Chondrocyte (in vitro differentiated cells): ENCODE measurements around the gene SLC9A4. TPM values are rescaled to one million over a fixed set of nuclear protein-coding genes. Genes with fewer than 3 reads are reported as not detected.

Experiments
- DNase-seq: peaks from one replicate; pipeline ENCODE4 v3.0.0; 2021; ENCODE audit warnings: mixed read lengths, low spot score
- H3K27ac Mint-ChIP-seq: one replicate; pipeline ENCODE4 v1.8.0; 2021; ENCODE audit warnings: mild to moderate bottlenecking, moderate library complexity, mixed read lengths; ENCODE audit not compliant: unreplicated experiment
- H3K27me3 Mint-ChIP-seq: 2 replicates; pipeline ENCODE4 v1.8.0; 2021; ENCODE audit warnings: low read depth, mixed read lengths
- H3K36me3 Mint-ChIP-seq: 2 replicates; pipeline ENCODE4 v1.8.0; 2021; ENCODE audit warnings: low read depth, mixed read lengths
- H3K4me1 Mint-ChIP-seq: 2 replicates; pipeline ENCODE4 v1.8.0; 2021; ENCODE audit warnings: low read depth, mild to moderate bottlenecking, mixed read lengths
- H3K4me3 Mint-ChIP-seq: one replicate; pipeline ENCODE4 v1.8.0; 2021; ENCODE audit warnings: mild to moderate bottlenecking, moderate library complexity, mixed read lengths; ENCODE audit not compliant: unreplicated experiment
- H3K9me3 Mint-ChIP-seq: 2 replicates; pipeline ENCODE4 v1.8.0; 2021; ENCODE audit warnings: low read depth, mixed read lengths
- CTCF ChIP-seq: fragments of 200-600 bp; sonication (generic); IDR thresholded peaks from 2 replicates; pipeline ENCODE4 v1.5.0; 2021; ENCODE audit warnings: antibody characterized with exemption, mild to moderate bottlenecking, moderate library complexity
- total RNA-seq: library from RNA; stranded (reverse); gene quantifications from 3 replicates; pipeline ENCODE4 v1.2.1, GENCODE V29; 2021

Gene SLC9A4
- total RNA-seq, 1 donor from 2014 or later, result not detected

GRCh38 chr2:102436323-102436722 lies 36.7 kb upstream of the SLC9A4 start:
- Mint-ChIP-seq H3K4me1 (peaks cover 10% of the 10 kb centered on the region), H3K4me3 (no peak overlapping the region), H3K27ac (no peak overlapping the region), H3K9me3 (no peaks in the 10 kb centered on the region), H3K36me3 (no peaks in the 10 kb centered on the region), H3K27me3 (peaks cover 5% of the 10 kb centered on the region)
- no peak for TF ChIP-seq CTCF
- no peak for DNase-seq

- no peak overlapping the region for H3K27ac Mint-ChIP-seq
- TF ChIP-seq CTCF, result no peak
- no peaks in the 10 kb centered on the region for H3K9me3 Mint-ChIP-seq
- peaks cover 2% of the 10 kb centered on the region for H3K27me3 Mint-ChIP-seq
- no peak overlapping the region for H3K4me3 Mint-ChIP-seq
- H3K4me1 Mint-ChIP-seq, result peaks cover 10% of the 10 kb centered on the region
- H3K36me3 Mint-ChIP-seq, result no peaks in the 10 kb centered on the region
- no peak for DNase-seq
Measured at GRCh38 chr2:102437122-102437521, 35.9 kb upstream of the SLC9A4 start.

- H3K36me3 Mint-ChIP-seq, result no peaks in the 10 kb centered on the region
- H3K9me3 Mint-ChIP-seq, result no peaks in the 10 kb centered on the region
- H3K27ac Mint-ChIP-seq, result no peak overlapping the region
- H3K4me3 Mint-ChIP-seq, result no peak overlapping the region
- DNase-seq, result no peak
- peaks cover 12% of the 10 kb centered on the region for H3K4me1 Mint-ChIP-seq
- TF ChIP-seq CTCF, result no peak
- H3K27me3 Mint-ChIP-seq, result no peaks in the 10 kb centered on the region
Measured at GRCh38 chr2:102438111-102438510, 34.9 kb upstream of the SLC9A4 start.

GRCh38 chr2:102438578-102438977 lies 34.4 kb upstream of the SLC9A4 start:
- no peak for DNase-seq
- no peak for TF ChIP-seq CTCF
- H3K9me3 Mint-ChIP-seq, result no peaks in the 10 kb centered on the region
- H3K4me3 Mint-ChIP-seq, result no peak overlapping the region
- no peak overlapping the region for H3K27ac Mint-ChIP-seq
- no peaks in the 10 kb centered on the region for H3K27me3 Mint-ChIP-seq
- no peaks in the 10 kb centered on the region for H3K36me3 Mint-ChIP-seq
- H3K4me1 Mint-ChIP-seq, result peaks cover 12% of the 10 kb centered on the region

- Mint-ChIP-seq H3K4me3 (no peak overlapping the region), H3K4me1 (peaks cover 12% of the 10 kb centered on the region), H3K36me3 (no peaks in the 10 kb centered on the region), H3K9me3 (no peaks in the 10 kb centered on the region), H3K27ac (no peak overlapping the region), H3K27me3 (no peaks in the 10 kb centered on the region)
- no peak for TF ChIP-seq CTCF
- DNase-seq, result no peak
Measured at GRCh38 chr2:102439065-102439695, 33.8 kb upstream of the SLC9A4 start.
